SK-N-SH (cell line): ENCODE data around the gene AEBP1. TPM values are rescaled to one million over a fixed set of nuclear protein-coding genes. Genes with fewer than 3 reads are reported as not detected.

ENCODE experiments used
- CTCF ChIA-PET: fragments of 300-600, 350-600 bp; formaldehyde crosslinking; extraction: SDS; loops from one replicate; lab custom pipeline; 2021; lab: Yijun Ruan, JAX
- POLR2A ChIA-PET: fragments of 350-600 bp; sonication (Branson Sonifier 250); formaldehyde crosslinking; extraction: SDS; loops from one replicate; lab custom pipeline; 2020; ENCODE audit warnings: antibody characterized with exemption, inconsistent platforms; lab: Yijun Ruan, JAX
- DNase-seq: peaks from one replicate; pipeline ENCODE4 v3.0.0; 2012
- H2AFZ ChIP-seq: fragments of 200-600 bp; sonication (generic); 2 replicates; pipeline ENCODE4 v1.8.1; 2016; ENCODE audit warnings: antibody characterized with exemption, mild to moderate bottlenecking, low read depth
- H3F3A ChIP-seq: fragments of 200-600 bp; sonication (generic); replicated peaks from 2 replicates; pipeline ENCODE3; 2016; ENCODE audit warnings: antibody characterized with exemption, mild to moderate bottlenecking; ENCODE audit not compliant: insufficient read depth
- H3K27ac ChIP-seq, 2 experiments: fragments of 200-500 bp in 1 of 2; fragments of 200-600 bp in 1 of 2; sonication (Bioruptor generic) in 1 of 2; sonication (generic), shearing (Covaris generic) in 1 of 2; 2 replicates each; pipeline versions ENCODE4 v1.5.1 to v1.6.1; 2014 to 2016; ENCODE audit warnings: low read depth in 2 of 2, inconsistent platforms in 1 of 2, low read length in 1 of 2, mild to moderate bottlenecking in 1 of 2, mixed read lengths in 1 of 2
- H3K27me3 ChIP-seq: fragments of 200-600 bp; sonication (generic), shearing (Covaris generic); 2 replicates; pipeline ENCODE4 v1.6.1; 2016; ENCODE audit warnings: mixed run types; ENCODE audit not compliant: insufficient read depth
- H3K36me3 ChIP-seq, 2 experiments: fragments of 200-500 bp in 1 of 2; fragments of 200-600 bp in 1 of 2; sonication (Bioruptor generic) in 1 of 2; sonication (generic) in 1 of 2; replicated peaks in 1 of 2; 2 replicates each; pipeline versions ENCODE3 to v1.5.1; 2014 to 2016; ENCODE audit warnings: low read length in 1 of 2, mild to moderate bottlenecking in 1 of 2; ENCODE audit not compliant: insufficient read depth in 2 of 2, control insufficient read depth in 1 of 2
- H3K4me1 ChIP-seq, 2 experiments: fragments of 200-500 bp in 1 of 2; fragments of 200-600 bp in 1 of 2; sonication (Bioruptor generic) in 1 of 2; sonication (generic), shearing (Covaris generic) in 1 of 2; 2 replicates each; pipeline versions ENCODE4 v1.5.1 to v1.6.1; 2014 to 2016; ENCODE audit warnings: low read depth in 1 of 2, low read length in 1 of 2, mixed run types in 1 of 2; ENCODE audit not compliant: insufficient read depth in 2 of 2, control insufficient read depth in 1 of 2
- H3K4me2 ChIP-seq: fragments of 200-600 bp; sonication (generic), shearing (Covaris generic); 2 replicates; pipeline ENCODE4 v1.6.1; 2017; ENCODE audit warnings: mixed run types
- H3K4me3 ChIP-seq, 2 experiments: fragments of 200-500 bp in 1 of 2; fragments of 200-600 bp in 1 of 2; sonication (Bioruptor generic) in 1 of 2; sonication (generic), shearing (Covaris generic) in 1 of 2; 2 replicates each; pipeline versions ENCODE4 v1.5.1 to v1.8.1; 2014 to 2016; ENCODE audit warnings: low read depth in 2 of 2, inconsistent platforms in 1 of 2, low read length in 1 of 2, mild to moderate bottlenecking in 1 of 2, mixed read lengths in 1 of 2, moderate library complexity in 1 of 2
- H3K79me2 ChIP-seq: fragments of 200-600 bp; sonication (generic); 2 replicates; pipeline ENCODE4 v1.8.1; 2017; ENCODE audit warnings: mild to moderate bottlenecking; ENCODE audit not compliant: insufficient read depth
- H3K9ac ChIP-seq: fragments of 200-600 bp; sonication (generic); 2 replicates; pipeline ENCODE4 v1.6.1; 2017; ENCODE audit warnings: mixed run types
- H3K9me2 ChIP-seq: fragments of 200-600 bp; sonication (generic); 2 replicates; pipeline ENCODE4 v1.6.1; 2017; ENCODE audit warnings: mixed run types
- H3K9me3 ChIP-seq: fragments of 200-600 bp; sonication (generic); 2 replicates; pipeline ENCODE4 v1.6.1; 2017; ENCODE audit warnings: mixed run types, mild to moderate bottlenecking, moderate library complexity
- H4K20me1 ChIP-seq: fragments of 200-600 bp; sonication (generic); 2 replicates; pipeline ENCODE4 v1.6.1; 2017; ENCODE audit warnings: mild to moderate bottlenecking, mixed run types; ENCODE audit not compliant: insufficient read depth
- CHD2 ChIP-seq: fragments of 150-350 bp; IDR thresholded peaks from 2 replicates; pipeline ENCODE4 v1.6.1; 2018; ENCODE audit warnings: low read length; ENCODE audit not compliant: partially characterized antibody
- CTCF ChIP-seq: fragments of 200-600 bp; sonication (generic); IDR thresholded peaks from 2 replicates; pipeline ENCODE4 v1.6.1; 2017; ENCODE audit warnings: antibody characterized with exemption, mild to moderate bottlenecking, moderate library complexity
- ELF1 ChIP-seq: IDR thresholded peaks from 2 replicates; pipeline ENCODE4 v1.4.0; 2012
- EP300 ChIP-seq, 2 experiments: IDR thresholded peaks; 2 replicates each; pipeline versions ENCODE4 v1.4.0 to v1.6.1; 2012; ENCODE audit warnings: borderline replicate concordance in 1 of 2, low read depth in 1 of 2, low read length in 1 of 2
- EZH2phosphoT487 ChIP-seq: fragments of 200-600 bp; sonication (generic); IDR thresholded peaks from 2 replicates; pipeline ENCODE4 v1.6.1; 2017; ENCODE audit warnings: low read depth, mixed run types, mild to moderate bottlenecking, antibody characterized with exemption, moderate library complexity, borderline replicate concordance
- FOSL2 ChIP-seq: IDR thresholded peaks from 2 replicates; pipeline ENCODE4 v1.4.0; 2012; ENCODE audit warnings: low read depth, mild to moderate bottlenecking, moderate library complexity, borderline replicate concordance
- FOXJ3 ChIP-seq: sonication (generic); formaldehyde crosslinking; IDR thresholded peaks from 2 replicates; pipeline ENCODE4 v1.5.1; 2020; ENCODE audit warnings: mild to moderate bottlenecking, missing genetic modification reagents
- FOXM1 ChIP-seq: IDR thresholded peaks from 2 replicates; pipeline ENCODE4 v1.4.0; 2012; ENCODE audit warnings: low read depth, mild to moderate bottlenecking
- GABPA ChIP-seq: IDR thresholded peaks from 2 replicates; pipeline ENCODE4 v1.4.0; 2012; ENCODE audit warnings: low read depth, mild to moderate bottlenecking
- GATA2 ChIP-seq: sonication (generic); formaldehyde crosslinking; IDR thresholded peaks from 2 replicates; pipeline ENCODE4 v1.5.0; 2020; ENCODE audit warnings: mild to moderate bottlenecking, missing genetic modification reagents
- IRF3 ChIP-seq: fragments of 150-350 bp; IDR thresholded peaks from 2 replicates; pipeline ENCODE4 v1.6.1; 2016; ENCODE audit warnings: mild to moderate bottlenecking, low read depth, low read length
- NFIC ChIP-seq: IDR thresholded peaks from 2 replicates; pipeline ENCODE4 v1.4.0; 2012; ENCODE audit warnings: borderline replicate concordance
- NRF1 ChIP-seq: IDR thresholded peaks from 2 replicates; pipeline ENCODE4 v1.6.1; 2012; ENCODE audit warnings: low read depth, mild to moderate bottlenecking, low read length
- PBX3 ChIP-seq: IDR thresholded peaks from 2 replicates; pipeline ENCODE4; 2012
- REST ChIP-seq: IDR thresholded peaks from 2 replicates; pipeline ENCODE4 v1.6.1; 2012; ENCODE audit warnings: mild to moderate bottlenecking, low read depth, low read length, moderate library complexity
- RFX5 ChIP-seq: IDR thresholded peaks from 2 replicates; pipeline ENCODE4 v1.6.1; 2012; ENCODE audit warnings: mild to moderate bottlenecking, improper control_type of control experiment, low read length
- TEAD4 ChIP-seq: IDR thresholded peaks from 2 replicates; pipeline ENCODE4 v1.4.0; 2012; ENCODE audit warnings: mild to moderate bottlenecking, borderline replicate concordance; ENCODE audit not compliant: insufficient read depth
- YY1 ChIP-seq: IDR thresholded peaks from 2 replicates; pipeline ENCODE4 v1.4.0; 2012; ENCODE audit warnings: low read depth, mild to moderate bottlenecking
- WGBS: methylation state at CpG from one replicate; pipeline ENCODE4 v1.1.6; 2017; ENCODE audit warnings: low lambda C conversion rate; 5-methylcytosine and 5-hydroxymethylcytosine counted together
- polyA plus RNA-seq, 3 experiments: library from polyadenylated mRNA; depleted of rRNA; stranded (reverse); fragments of >200 nt; gene quantifications; 2 replicates each; pipeline ENCODE4 v1.2.3, GENCODE V29; 2012

The AEBP1 gene
- polyA plus RNA-seq, 1 of the 3 experiments (the other 2 are of a cell fraction): 105 TPM

- TF ChIP-seq REST (no peak), NFIC (no peak), NRF1 (no peak), YY1 (no peak), CHD2 (no peak), GABPA (no peak), TEAD4 (no peak), ELF1 (no peak), EZH2phosphoT487 (no peak), FOXM1 (no peak)
Observed at GRCh38 chr7:44109991-44110390, 5.8 kb downstream of the AEBP1 start (continued).

GRCh38 chr7:44110719-44111635 lies 6.8 kb downstream of the AEBP1 start:
- POLR2A ChIA-PET: interaction anchor here (1.2 to 3.0 kb wide), 2 partner anchors 10 to 12 kb away, joined by 3 to 18 read pairs; partner anchors contain the start of gene POLD2
- peaks cover 0 to 13% of the 10 kb centered on the region in 2 experiments; a peak in 1 of 4 replicates for H3K4me1 ChIP-seq
- TF ChIP-seq REST (no peak), IRF3 (no peak), EP300 (IDR thresholded peaks at IDR 0.05; ENCODE audit: borderline replicate concordance in 1 of 2, low read depth in 1 of 2, low read length in 1 of 2) (no peak), EZH2phosphoT487 (no peak), CHD2 (no peak), FOSL2 (no peak), FOXJ3 (no peak), CTCF (no peak), GATA2 (CRISPR knock-in tag) (no peak), RFX5 (no peak), PBX3 (no peak), GABPA (no peak)

More at GRCh38 chr7:44110719-44111635, 6.8 kb downstream of the AEBP1 start:
- Histone ChIP-seq H3K27ac (peak overlapping the region in 1 of 2 experiments; percentile 19; a peak in 2 of 4 replicates), H3K79me2 (peaks cover 23% of the 10 kb centered on the region), H4K20me1 (peaks cover 12% of the 10 kb centered on the region; the same call in 1 of the 2 replicates), H3F3A (peaks cover 26% of the 10 kb centered on the region), H3K27me3 (no peaks in the 10 kb centered on the region), H3K36me3 (peaks cover 27 to 92% of the 10 kb centered on the region in 2 experiments), H3K9me3 (no peaks in the 10 kb centered on the region), H2AFZ (no peak overlapping the region), H3K4me2 (no peak overlapping the region), H3K9me2 (no peaks in the 10 kb centered on the region), H3K9ac (no peak overlapping the region), H3K4me3 (no peak overlapping the region)
- peak; percentile 65 for DNase-seq
- WGBS: 82% methylated on average over 16 of the region's 27 CpGs
- CTCF ChIA-PET: interaction anchor here (0.9 to 2.3 kb wide), 6 partner anchors 9 to 85 kb away, joined by 3 to 7 read pairs (median 3); partner anchors contain the start of gene POLD2
